SK-N-SH (cell line): ENCODE measurements around the gene BLOC1S6. TPM values are rescaled to one million over a fixed set of nuclear protein-coding genes. Genes with fewer than 3 reads are reported as not detected.

ENCODE experiments used
- CTCF ChIA-PET: fragments of 300-600, 350-600 bp; formaldehyde crosslinking; extraction: SDS; loops from one replicate; lab custom pipeline; 2021; lab: Yijun Ruan, JAX
- POLR2A ChIA-PET: fragments of 350-600 bp; sonication (Branson Sonifier 250); formaldehyde crosslinking; extraction: SDS; loops from one replicate; lab custom pipeline; 2020; ENCODE audit warnings: antibody characterized with exemption, inconsistent platforms; lab: Yijun Ruan, JAX
- DNase-seq: peaks from one replicate; pipeline ENCODE4 v3.0.0; 2012
- H2AFZ ChIP-seq: fragments of 200-600 bp; sonication (generic); 2 replicates; pipeline ENCODE4 v1.8.1; 2016; ENCODE audit warnings: antibody characterized with exemption, mild to moderate bottlenecking, low read depth
- H3F3A ChIP-seq: fragments of 200-600 bp; sonication (generic); replicated peaks from 2 replicates; pipeline ENCODE3; 2016; ENCODE audit warnings: antibody characterized with exemption, mild to moderate bottlenecking; ENCODE audit not compliant: insufficient read depth
- H3K27ac ChIP-seq, 2 experiments: fragments of 200-500 bp in 1 of 2; fragments of 200-600 bp in 1 of 2; sonication (Bioruptor generic) in 1 of 2; sonication (generic), shearing (Covaris generic) in 1 of 2; 2 replicates each; pipeline versions ENCODE4 v1.5.1 to v1.6.1; 2014 to 2016; ENCODE audit warnings: low read depth in 2 of 2, inconsistent platforms in 1 of 2, low read length in 1 of 2, mild to moderate bottlenecking in 1 of 2, mixed read lengths in 1 of 2
- H3K27me3 ChIP-seq: fragments of 200-600 bp; sonication (generic), shearing (Covaris generic); 2 replicates; pipeline ENCODE4 v1.6.1; 2016; ENCODE audit warnings: mixed run types; ENCODE audit not compliant: insufficient read depth
- H3K36me3 ChIP-seq, 2 experiments: fragments of 200-500 bp in 1 of 2; fragments of 200-600 bp in 1 of 2; sonication (Bioruptor generic) in 1 of 2; sonication (generic) in 1 of 2; replicated peaks in 1 of 2; 2 replicates each; pipeline versions ENCODE3 to v1.5.1; 2014 to 2016; ENCODE audit warnings: low read length in 1 of 2, mild to moderate bottlenecking in 1 of 2; ENCODE audit not compliant: insufficient read depth in 2 of 2, control insufficient read depth in 1 of 2
- H3K4me1 ChIP-seq, 2 experiments: fragments of 200-500 bp in 1 of 2; fragments of 200-600 bp in 1 of 2; sonication (Bioruptor generic) in 1 of 2; sonication (generic), shearing (Covaris generic) in 1 of 2; 2 replicates each; pipeline versions ENCODE4 v1.5.1 to v1.6.1; 2014 to 2016; ENCODE audit warnings: low read depth in 1 of 2, low read length in 1 of 2, mixed run types in 1 of 2; ENCODE audit not compliant: insufficient read depth in 2 of 2, control insufficient read depth in 1 of 2
- H3K4me2 ChIP-seq: fragments of 200-600 bp; sonication (generic), shearing (Covaris generic); 2 replicates; pipeline ENCODE4 v1.6.1; 2017; ENCODE audit warnings: mixed run types
- H3K4me3 ChIP-seq, 2 experiments: fragments of 200-500 bp in 1 of 2; fragments of 200-600 bp in 1 of 2; sonication (Bioruptor generic) in 1 of 2; sonication (generic), shearing (Covaris generic) in 1 of 2; 2 replicates each; pipeline versions ENCODE4 v1.5.1 to v1.8.1; 2014 to 2016; ENCODE audit warnings: low read depth in 2 of 2, inconsistent platforms in 1 of 2, low read length in 1 of 2, mild to moderate bottlenecking in 1 of 2, mixed read lengths in 1 of 2, moderate library complexity in 1 of 2
- H3K79me2 ChIP-seq: fragments of 200-600 bp; sonication (generic); 2 replicates; pipeline ENCODE4 v1.8.1; 2017; ENCODE audit warnings: mild to moderate bottlenecking; ENCODE audit not compliant: insufficient read depth
- H3K9ac ChIP-seq: fragments of 200-600 bp; sonication (generic); 2 replicates; pipeline ENCODE4 v1.6.1; 2017; ENCODE audit warnings: mixed run types
- H3K9me2 ChIP-seq: fragments of 200-600 bp; sonication (generic); 2 replicates; pipeline ENCODE4 v1.6.1; 2017; ENCODE audit warnings: mixed run types
- H3K9me3 ChIP-seq: fragments of 200-600 bp; sonication (generic); 2 replicates; pipeline ENCODE4 v1.6.1; 2017; ENCODE audit warnings: mixed run types, mild to moderate bottlenecking, moderate library complexity
- H4K20me1 ChIP-seq: fragments of 200-600 bp; sonication (generic); 2 replicates; pipeline ENCODE4 v1.6.1; 2017; ENCODE audit warnings: mild to moderate bottlenecking, mixed run types; ENCODE audit not compliant: insufficient read depth
- CHD2 ChIP-seq: fragments of 150-350 bp; IDR thresholded peaks from 2 replicates; pipeline ENCODE4 v1.6.1; 2018; ENCODE audit warnings: low read length; ENCODE audit not compliant: partially characterized antibody
- CTCF ChIP-seq: fragments of 200-600 bp; sonication (generic); IDR thresholded peaks from 2 replicates; pipeline ENCODE4 v1.6.1; 2017; ENCODE audit warnings: antibody characterized with exemption, mild to moderate bottlenecking, moderate library complexity
- EZH2phosphoT487 ChIP-seq: fragments of 200-600 bp; sonication (generic); IDR thresholded peaks from 2 replicates; pipeline ENCODE4 v1.6.1; 2017; ENCODE audit warnings: low read depth, mixed run types, mild to moderate bottlenecking, antibody characterized with exemption, moderate library complexity, borderline replicate concordance
- FOXJ3 ChIP-seq: sonication (generic); formaldehyde crosslinking; IDR thresholded peaks from 2 replicates; pipeline ENCODE4 v1.5.1; 2020; ENCODE audit warnings: mild to moderate bottlenecking, missing genetic modification reagents
- MAX ChIP-seq: IDR thresholded peaks from 2 replicates; pipeline ENCODE4 v1.4.0; 2012; ENCODE audit warnings: low read depth
- MEF2A ChIP-seq: IDR thresholded peaks from 2 replicates; pipeline ENCODE4 v1.4.0; 2012; ENCODE audit warnings: low read depth, borderline replicate concordance
- NFIC ChIP-seq: IDR thresholded peaks from 2 replicates; pipeline ENCODE4 v1.4.0; 2012; ENCODE audit warnings: borderline replicate concordance
- NRF1 ChIP-seq: IDR thresholded peaks from 2 replicates; pipeline ENCODE4 v1.6.1; 2012; ENCODE audit warnings: low read depth, mild to moderate bottlenecking, low read length
- POLR2AphosphoS5 ChIP-seq: IDR thresholded peaks from 2 replicates; pipeline ENCODE4 v1.6.1; 2012; ENCODE audit warnings: low read depth, low read length
- RXRA ChIP-seq: IDR thresholded peaks from 2 replicates; pipeline ENCODE4 v1.4.0; 2012; ENCODE audit warnings: low read depth, mild to moderate bottlenecking, borderline replicate concordance
- TAF1 ChIP-seq: IDR thresholded peaks from 2 replicates; pipeline ENCODE4 v1.6.1; 2012; ENCODE audit warnings: low read depth, mild to moderate bottlenecking, low read length, moderate library complexity, borderline replicate concordance
- USF1 ChIP-seq: IDR thresholded peaks from 2 replicates; pipeline ENCODE4 v1.4.0; 2012; ENCODE audit warnings: low read depth, borderline replicate concordance
- USF2 ChIP-seq: fragments of 150-350 bp; IDR thresholded peaks from 2 replicates; pipeline ENCODE4 v1.6.1; 2017; ENCODE audit warnings: antibody characterized with exemption, low read length, low read depth, borderline replicate concordance
- YY1 ChIP-seq: IDR thresholded peaks from 2 replicates; pipeline ENCODE4 v1.4.0; 2012; ENCODE audit warnings: low read depth, mild to moderate bottlenecking
- WGBS: methylation state at CpG from one replicate; pipeline ENCODE4 v1.1.6; 2017; ENCODE audit warnings: low lambda C conversion rate; 5-methylcytosine and 5-hydroxymethylcytosine counted together
- polyA plus RNA-seq, 3 experiments: library from polyadenylated mRNA; depleted of rRNA; stranded (reverse); fragments of >200 nt; gene quantifications; 2 replicates each; pipeline ENCODE4 v1.2.3, GENCODE V29; 2012
- TF ChIP-seq, protein P1 (sequence below): IDR thresholded peaks from 2 replicates; pipeline ENCODE4 v1.6.1; 2012; ENCODE audit warnings: mild to moderate bottlenecking, low read depth, low read length, moderate library complexity

Gene BLOC1S6
- polyA plus RNA-seq, 1 of the 3 experiments (the other 2 are of a cell fraction): 11.3 TPM

DNA sequence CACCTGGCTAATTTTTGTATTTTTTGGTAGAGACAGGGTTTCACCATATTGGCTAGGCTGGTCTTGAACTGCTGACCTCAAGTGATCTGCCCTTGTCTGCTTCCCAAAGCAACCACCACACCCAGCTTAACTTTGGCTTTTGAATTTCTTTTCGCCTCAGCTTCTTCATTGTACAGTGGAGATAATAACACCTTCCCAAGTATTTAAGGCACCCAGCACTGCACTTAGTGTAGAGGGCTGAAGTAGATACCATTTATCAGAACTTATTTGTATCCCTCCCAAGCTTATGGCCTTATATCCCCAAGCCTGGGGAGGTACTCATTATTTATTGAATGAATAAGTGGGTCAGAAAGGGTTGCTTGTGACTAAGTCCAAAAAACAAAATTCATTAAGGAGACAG lies 50.0 kb downstream of the BLOC1S6 start:
- H3K9ac ChIP-seq: no peak overlapping the region
- H3K27me3 ChIP-seq: no peaks in the 10 kb centered on the region
- no peaks in the 10 kb centered on the region for H3K36me3 ChIP-seq
- peaks cover 24% of the 10 kb centered on the region for H3F3A ChIP-seq
- peaks cover 8 to 16% of the 10 kb centered on the region in 2 experiments; a peak in 3 of 4 replicates for H3K4me1 ChIP-seq
- H3K9me3 ChIP-seq: no peaks in the 10 kb centered on the region
- WGBS: 88% methylated on average over 1 of the region's 1 CpG
- H3K27ac ChIP-seq: peak overlapping the region in 1 of 2 experiments; percentile 63; a peak in 2 of 4 replicates
- H3K4me2 ChIP-seq: peak overlapping the region; percentile 51
- TF ChIP-seq NRF1 (no peak), CTCF (no peak), USF1 (no peak), MAX (no peak), RXRA (no peak), MEF2A (no peak), CHD2 (no peak), YY1 (no peak), EZH2phosphoT487 (no peak), FOXJ3 (CRISPR knock-in tag) (no peak), USF2 (no peak), NFIC (no peak), POLR2AphosphoS5 (no peak), TAF1 (no peak)
- TF ChIP-seq, protein P1, sequence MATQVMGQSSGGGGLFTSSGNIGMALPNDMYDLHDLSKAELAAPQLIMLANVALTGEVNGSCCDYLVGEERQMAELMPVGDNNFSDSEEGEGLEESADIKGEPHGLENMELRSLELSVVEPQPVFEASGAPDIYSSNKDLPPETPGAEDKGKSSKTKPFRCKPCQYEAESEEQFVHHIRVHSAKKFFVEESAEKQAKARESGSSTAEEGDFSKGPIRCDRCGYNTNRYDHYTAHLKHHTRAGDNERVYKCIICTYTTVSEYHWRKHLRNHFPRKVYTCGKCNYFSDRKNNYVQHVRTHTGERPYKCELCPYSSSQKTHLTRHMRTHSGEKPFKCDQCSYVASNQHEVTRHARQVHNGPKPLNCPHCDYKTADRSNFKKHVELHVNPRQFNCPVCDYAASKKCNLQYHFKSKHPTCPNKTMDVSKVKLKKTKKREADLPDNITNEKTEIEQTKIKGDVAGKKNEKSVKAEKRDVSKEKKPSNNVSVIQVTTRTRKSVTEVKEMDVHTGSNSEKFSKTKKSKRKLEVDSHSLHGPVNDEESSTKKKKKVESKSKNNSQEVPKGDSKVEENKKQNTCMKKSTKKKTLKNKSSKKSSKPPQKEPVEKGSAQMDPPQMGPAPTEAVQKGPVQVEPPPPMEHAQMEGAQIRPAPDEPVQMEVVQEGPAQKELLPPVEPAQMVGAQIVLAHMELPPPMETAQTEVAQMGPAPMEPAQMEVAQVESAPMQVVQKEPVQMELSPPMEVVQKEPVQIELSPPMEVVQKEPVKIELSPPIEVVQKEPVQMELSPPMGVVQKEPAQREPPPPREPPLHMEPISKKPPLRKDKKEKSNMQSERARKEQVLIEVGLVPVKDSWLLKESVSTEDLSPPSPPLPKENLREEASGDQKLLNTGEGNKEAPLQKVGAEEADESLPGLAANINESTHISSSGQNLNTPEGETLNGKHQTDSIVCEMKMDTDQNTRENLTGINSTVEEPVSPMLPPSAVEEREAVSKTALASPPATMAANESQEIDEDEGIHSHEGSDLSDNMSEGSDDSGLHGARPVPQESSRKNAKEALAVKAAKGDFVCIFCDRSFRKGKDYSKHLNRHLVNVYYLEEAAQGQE: no peak
- ChIA-PET CTCF (interaction anchor here (1.0 kb wide), 1 partner anchor 180 kb away, joined by 3 read pairs; no protein-coding TSS in a partner anchor), POLR2A (no interaction called here)
- H4K20me1 ChIP-seq: no peaks in the 10 kb centered on the region
- DNase-seq: no peak
- H2AFZ ChIP-seq: peak overlapping the region; percentile 54; the same call in 1 of the 2 replicates
- H3K4me3 ChIP-seq: no peak overlapping the region
- H3K79me2 ChIP-seq: no peaks in the 10 kb centered on the region
- H3K9me2 ChIP-seq: no peaks in the 10 kb centered on the region
